Right atrium auricular region (tissue), 2 donors: Measurements from ENCODE around the gene TXNRD2. TPM values are rescaled to one million over a fixed set of nuclear protein-coding genes. Genes with fewer than 3 reads are reported as not detected.

Source experiments
- DNase-seq: peaks from one replicate; pipeline ENCODE4 v3.0.0-alpha.2; 2019; ENCODE audit warnings: low spot score
- H3K27ac ChIP-seq, 2 donors: fragments of 200-600 bp; sonication (generic); 1 replicate in 1 of 2; 2 replicates in 1 of 2; pipeline ENCODE4 v1.5.1; 2016 to 2019
- H3K27me3 ChIP-seq, 2 donors: fragments of 200-600 bp; sonication (generic); one replicate each; pipeline versions ENCODE4 v1.5.1 to v1.6.0; 2017 to 2019
- H3K36me3 ChIP-seq: fragments of 200-600 bp; sonication (generic); one replicate; pipeline ENCODE4 v1.5.1; 2016
- H3K4me1 ChIP-seq, 2 donors: fragments of 200-600 bp; sonication (generic); one replicate each; pipeline versions ENCODE4 v1.5.1 to v1.6.0; 2017 to 2019
- H3K4me3 ChIP-seq, 2 donors: fragments of 200-600 bp; sonication (generic); 1 replicate in 1 of 2; 2 replicates in 1 of 2; pipeline ENCODE4 v1.5.1; 2017 to 2019; ENCODE audit warnings: mild to moderate bottlenecking in 1 of 2, moderate library complexity in 1 of 2
- H3K9me3 ChIP-seq, 2 donors: fragments of 200-600 bp; sonication (generic); one replicate each; pipeline ENCODE4 v1.5.1; 2019
- total RNA-seq, 2 donors: library from RNA; depleted of rRNA; stranded (reverse); fragments of >200 nt; gene quantifications; one replicate each; pipeline ENCODE4 v1.1.0, GENCODE V29; 2016
- TF ChIP-seq, protein P1 (sequence below), 2 donors: fragments of 200-600 bp; sonication (generic); IDR thresholded peaks; one replicate each; pipeline ENCODE4 v1.5.1; 2019; ENCODE audit warnings: antibody characterized with exemption in 2 of 2

The TXNRD2 gene
- total RNA-seq, 2 donors from 2014 or later, result 16.2 to 18.4 TPM

DNA sequence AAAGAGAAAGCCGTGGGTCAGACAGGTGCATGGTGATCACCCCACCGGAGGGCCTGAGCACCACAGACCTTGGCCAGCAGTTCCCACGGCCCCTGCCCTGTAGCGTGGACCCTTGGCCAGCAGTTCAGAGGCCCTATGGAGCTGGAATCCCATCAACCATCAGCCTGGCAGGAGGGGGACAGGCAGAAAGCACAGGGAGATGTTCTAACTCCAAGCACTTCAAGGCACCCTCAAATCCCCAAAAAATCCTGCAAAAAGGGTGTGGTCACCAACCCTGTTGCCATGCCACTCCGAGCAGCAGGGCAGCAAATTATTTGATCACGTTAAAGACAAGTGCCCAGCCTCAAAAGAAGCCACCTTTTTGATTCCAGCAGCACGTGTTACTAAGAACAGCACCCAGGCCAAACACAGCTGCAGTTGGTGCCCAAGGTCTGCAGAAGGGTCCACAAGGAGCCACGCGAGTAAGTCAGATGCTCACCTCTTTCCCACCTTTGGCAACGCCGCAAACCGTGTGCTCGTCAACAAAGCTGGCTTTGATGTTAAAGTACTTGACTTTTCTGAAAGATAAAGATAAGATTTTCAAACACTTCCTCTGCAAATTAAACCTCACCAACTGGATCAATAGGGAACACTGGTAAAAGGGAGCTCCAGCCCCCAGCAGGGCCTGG is 26.2 kb downstream of the TXNRD2 start:
- H3K9me3 ChIP-seq, result no peaks in the 10 kb centered on the region
- TF ChIP-seq, protein P1, sequence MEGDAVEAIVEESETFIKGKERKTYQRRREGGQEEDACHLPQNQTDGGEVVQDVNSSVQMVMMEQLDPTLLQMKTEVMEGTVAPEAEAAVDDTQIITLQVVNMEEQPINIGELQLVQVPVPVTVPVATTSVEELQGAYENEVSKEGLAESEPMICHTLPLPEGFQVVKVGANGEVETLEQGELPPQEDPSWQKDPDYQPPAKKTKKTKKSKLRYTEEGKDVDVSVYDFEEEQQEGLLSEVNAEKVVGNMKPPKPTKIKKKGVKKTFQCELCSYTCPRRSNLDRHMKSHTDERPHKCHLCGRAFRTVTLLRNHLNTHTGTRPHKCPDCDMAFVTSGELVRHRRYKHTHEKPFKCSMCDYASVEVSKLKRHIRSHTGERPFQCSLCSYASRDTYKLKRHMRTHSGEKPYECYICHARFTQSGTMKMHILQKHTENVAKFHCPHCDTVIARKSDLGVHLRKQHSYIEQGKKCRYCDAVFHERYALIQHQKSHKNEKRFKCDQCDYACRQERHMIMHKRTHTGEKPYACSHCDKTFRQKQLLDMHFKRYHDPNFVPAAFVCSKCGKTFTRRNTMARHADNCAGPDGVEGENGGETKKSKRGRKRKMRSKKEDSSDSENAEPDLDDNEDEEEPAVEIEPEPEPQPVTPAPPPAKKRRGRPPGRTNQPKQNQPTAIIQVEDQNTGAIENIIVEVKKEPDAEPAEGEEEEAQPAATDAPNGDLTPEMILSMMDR (IDR thresholded peaks at IDR 0.05), result no peak
- no peaks in the 10 kb centered on the region for H3K4me1 ChIP-seq
- peaks cover 55% of the 10 kb centered on the region for H3K36me3 ChIP-seq
- H3K27me3 ChIP-seq, result no peaks in the 10 kb centered on the region
- no peak overlapping the region for H3K4me3 ChIP-seq
- DNase-seq, result no peak
- H3K27ac ChIP-seq, result no peak overlapping the region

DNA sequence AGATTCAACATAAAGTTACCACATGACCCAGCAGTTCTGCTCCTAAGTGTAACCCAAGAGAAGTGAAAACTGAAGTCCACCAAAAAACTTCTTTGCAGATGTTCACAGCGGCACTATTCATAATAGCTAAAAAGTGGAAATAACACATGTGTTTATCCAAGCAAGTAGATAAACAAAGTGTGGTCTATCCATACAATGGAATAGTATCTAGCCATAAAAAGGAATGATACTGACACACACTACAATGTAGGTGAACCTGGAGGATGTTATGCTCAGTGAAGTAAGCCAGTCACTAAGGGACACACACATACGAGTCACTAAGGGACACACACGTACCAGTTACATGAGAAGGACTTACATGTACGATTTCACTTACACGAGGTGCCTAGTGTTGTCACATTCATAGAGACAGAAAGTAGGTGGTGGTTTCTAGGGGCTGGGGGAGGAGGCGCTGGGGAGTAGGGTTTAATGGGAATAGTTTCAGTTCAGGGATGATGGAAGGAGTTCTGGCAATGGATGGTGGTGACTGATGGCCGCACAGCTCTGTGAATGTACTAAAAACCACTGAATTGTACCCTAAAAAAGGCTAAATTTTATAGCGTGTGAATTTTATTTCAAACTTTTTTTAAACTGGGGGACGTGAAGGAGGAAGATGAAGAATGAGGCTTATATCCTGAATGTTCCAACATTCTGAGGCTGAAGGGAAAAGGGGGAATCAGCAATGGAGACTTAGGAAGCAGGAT is 27.2 kb downstream of the TXNRD2 start:
- Histone ChIP-seq H3K36me3 (peaks cover 55% of the 10 kb centered on the region), H3K9me3 (no peaks in the 10 kb centered on the region)
- TF ChIP-seq, protein P1 (IDR thresholded peaks at IDR 0.05), result no peak

DNA sequence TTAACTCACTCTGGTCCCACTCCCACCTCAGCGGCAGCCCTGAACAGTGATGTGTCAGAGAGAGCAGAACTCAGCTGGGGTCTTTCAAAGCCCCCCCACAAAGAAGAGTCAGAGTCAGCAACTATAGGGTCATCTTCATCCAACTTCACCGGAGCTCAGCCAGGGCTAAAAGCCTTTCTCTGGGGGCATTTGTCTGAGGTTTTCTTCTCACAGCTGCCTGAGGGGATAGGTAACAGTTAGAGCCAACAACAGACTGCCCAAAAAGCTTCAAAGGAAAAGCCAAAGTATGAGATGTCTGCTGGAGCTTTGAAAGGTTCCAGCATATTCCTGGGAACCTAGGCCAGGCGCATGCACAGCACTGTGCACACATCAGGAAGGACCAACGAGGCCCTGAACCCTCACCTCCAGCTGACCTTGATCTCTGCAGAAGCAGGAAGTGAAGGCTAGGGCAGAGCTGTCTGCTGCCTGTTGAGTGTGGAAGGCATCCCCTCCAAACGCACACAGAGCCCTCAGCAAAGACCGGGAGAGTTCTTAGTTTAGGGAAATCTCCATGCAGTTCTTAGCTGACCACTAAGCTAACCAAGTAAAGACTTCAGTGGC is 28.2 kb downstream of the TXNRD2 start:
- H3K4me1 ChIP-seq, result no peaks in the 10 kb centered on the region
- H3K27ac ChIP-seq, result no peak overlapping the region
- DNase-seq, result no peak
- H3K36me3 ChIP-seq, result peaks cover 50% of the 10 kb centered on the region
- H3K27me3 ChIP-seq, result no peaks in the 10 kb centered on the region
- TF ChIP-seq, protein P1 (IDR thresholded peaks at IDR 0.05), result no peak
- no peaks in the 10 kb centered on the region for H3K9me3 ChIP-seq
- no peak overlapping the region for H3K4me3 ChIP-seq

More for the DNA sequence above, 27.2 kb downstream of the TXNRD2 start:
- DNase-seq, result no peak
- Histone ChIP-seq H3K4me1 (no peaks in the 10 kb centered on the region), H3K4me3 (no peak overlapping the region), H3K27ac (no peak overlapping the region), H3K27me3 (no peaks in the 10 kb centered on the region)

DNA sequence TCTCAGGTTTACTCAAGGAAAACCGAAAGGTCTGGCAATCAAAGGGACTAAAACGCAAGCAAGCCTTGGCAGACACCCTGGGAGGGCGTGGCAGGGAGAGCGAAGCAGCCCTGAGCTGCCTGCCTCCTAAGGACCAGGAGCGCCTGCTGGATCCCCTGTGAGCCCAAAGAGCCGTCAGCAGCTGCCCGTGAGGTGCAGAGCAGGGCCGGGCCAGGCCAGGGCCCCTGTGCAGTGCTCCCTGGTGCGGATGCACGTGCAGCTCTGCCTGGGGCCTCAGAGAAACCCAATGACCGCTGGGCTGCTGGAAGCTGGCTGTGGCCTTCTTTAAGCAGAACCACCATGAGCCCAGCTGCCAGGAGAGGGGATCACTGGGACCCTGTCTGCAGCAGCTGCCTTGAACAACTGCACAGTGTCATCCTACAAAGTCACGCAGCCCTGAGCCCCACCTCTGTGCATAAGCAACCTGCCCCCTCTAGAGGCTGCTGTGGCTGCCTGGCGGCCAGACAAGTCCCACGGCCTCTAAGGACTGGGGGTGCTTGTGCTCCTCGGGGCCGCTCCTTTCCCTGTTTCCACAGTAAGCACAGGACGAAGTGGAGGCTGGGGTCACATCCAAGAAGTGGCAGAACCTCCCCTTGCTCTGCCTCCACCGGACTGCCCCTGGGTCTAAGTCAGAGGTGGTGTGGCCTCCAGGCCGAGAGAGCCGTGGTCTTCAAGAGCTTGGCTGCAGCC is 29.2 kb downstream of the TXNRD2 start:
- H3K4me1 ChIP-seq, result no peaks in the 10 kb centered on the region
- TF ChIP-seq, protein P1 (IDR thresholded peaks at IDR 0.05), result no peak
- no peaks in the 10 kb centered on the region for H3K27me3 ChIP-seq
- no peak overlapping the region for H3K27ac ChIP-seq
- peaks cover 40% of the 10 kb centered on the region for H3K36me3 ChIP-seq
- H3K9me3 ChIP-seq, result no peaks in the 10 kb centered on the region
- H3K4me3 ChIP-seq, result no peak overlapping the region
- no peak for DNase-seq

DNA sequence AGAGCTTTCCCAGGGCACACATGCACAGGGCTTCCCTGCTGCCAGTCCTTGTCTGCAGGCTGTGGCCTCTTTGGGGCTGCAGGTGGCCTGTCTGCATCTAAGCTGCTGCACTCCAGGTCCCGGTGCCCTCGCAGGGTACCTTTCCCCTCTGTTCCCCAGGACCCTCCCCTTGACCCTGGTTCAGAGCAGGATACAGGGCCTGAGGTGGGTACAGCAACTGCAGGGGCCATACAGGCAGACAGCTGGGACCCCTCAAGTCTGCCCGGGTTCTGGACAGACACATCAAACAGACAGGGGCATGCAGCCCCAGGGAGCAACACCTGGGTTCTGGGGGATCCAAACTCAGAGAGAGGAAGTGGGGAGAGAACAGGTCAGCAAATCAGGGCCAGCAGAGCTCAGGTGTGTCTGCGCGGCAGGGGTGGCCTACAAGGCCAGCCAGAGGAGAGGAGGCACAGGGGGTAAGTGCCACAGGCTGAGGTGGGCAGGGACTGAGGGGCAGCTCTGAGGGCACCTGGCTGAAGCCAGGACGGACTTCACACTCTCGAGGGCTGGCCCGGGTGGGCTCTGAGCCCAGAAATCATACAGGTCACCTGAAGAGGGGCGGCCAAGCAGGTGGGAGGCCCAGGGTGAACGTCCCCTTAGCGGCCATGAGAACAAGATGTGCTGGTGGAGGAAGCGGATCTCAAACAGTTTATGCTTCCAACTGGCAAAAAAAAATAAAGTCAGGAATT is 29.9 kb downstream of the TXNRD2 start:
- TF ChIP-seq, protein P1 (IDR thresholded peaks at IDR 0.05), result no peak
- Histone ChIP-seq H3K4me3 (no peak overlapping the region), H3K36me3 (peaks cover 33% of the 10 kb centered on the region), H3K9me3 (no peaks in the 10 kb centered on the region), H3K27ac (no peak overlapping the region), H3K27me3 (no peaks in the 10 kb centered on the region), H3K4me1 (no peaks in the 10 kb centered on the region)
- DNase-seq, result no peak
